ENCODE measurements around the gene ANXA6.
"Not testable (repeated sequence)": the region's sequence is repeated elsewhere in the genome, so short reads cannot be mapped to it uniquely, and the experiment has no call there.

ANXA6 gene

DNA sequence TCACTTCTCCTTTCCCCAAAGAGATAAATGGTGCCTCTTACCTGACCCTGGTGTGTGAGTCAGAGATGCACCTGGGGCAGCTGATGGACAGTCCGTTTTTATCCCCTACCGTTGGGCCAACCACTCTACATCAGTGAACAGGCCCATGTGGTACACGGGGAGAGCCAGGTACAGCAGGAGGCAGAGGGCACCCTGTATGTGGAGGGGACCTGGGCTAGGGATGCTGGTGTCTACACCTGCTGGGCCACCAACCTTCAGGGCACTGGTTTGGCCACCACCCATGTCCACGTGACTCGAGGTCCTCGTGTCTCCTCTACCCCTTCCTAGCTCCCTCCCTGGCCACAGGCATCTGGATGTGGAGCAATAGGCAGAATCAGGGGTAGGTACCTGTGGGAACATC is 22.7 kb upstream of the ANXA6 start:
- no peak for DNase-seq

DNA sequence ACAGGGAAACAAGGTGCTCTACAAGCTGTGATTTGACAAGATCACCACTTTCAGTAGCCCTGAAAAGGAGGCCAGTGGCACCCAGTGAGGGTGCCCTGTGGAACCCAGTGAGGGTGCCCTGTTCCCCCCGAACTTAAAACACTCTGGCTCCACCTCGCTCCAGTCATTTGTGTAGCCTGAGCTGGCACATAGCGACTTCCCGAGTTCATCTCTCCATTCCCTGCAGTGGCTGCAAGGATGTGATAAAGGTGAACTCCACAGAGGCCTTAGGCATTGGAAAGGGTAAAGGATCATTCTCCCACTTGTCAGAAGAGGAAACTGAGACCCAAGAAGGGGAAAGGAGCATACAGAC is 21.9 kb upstream of the ANXA6 start:
- no peak for DNase-seq

DNA sequence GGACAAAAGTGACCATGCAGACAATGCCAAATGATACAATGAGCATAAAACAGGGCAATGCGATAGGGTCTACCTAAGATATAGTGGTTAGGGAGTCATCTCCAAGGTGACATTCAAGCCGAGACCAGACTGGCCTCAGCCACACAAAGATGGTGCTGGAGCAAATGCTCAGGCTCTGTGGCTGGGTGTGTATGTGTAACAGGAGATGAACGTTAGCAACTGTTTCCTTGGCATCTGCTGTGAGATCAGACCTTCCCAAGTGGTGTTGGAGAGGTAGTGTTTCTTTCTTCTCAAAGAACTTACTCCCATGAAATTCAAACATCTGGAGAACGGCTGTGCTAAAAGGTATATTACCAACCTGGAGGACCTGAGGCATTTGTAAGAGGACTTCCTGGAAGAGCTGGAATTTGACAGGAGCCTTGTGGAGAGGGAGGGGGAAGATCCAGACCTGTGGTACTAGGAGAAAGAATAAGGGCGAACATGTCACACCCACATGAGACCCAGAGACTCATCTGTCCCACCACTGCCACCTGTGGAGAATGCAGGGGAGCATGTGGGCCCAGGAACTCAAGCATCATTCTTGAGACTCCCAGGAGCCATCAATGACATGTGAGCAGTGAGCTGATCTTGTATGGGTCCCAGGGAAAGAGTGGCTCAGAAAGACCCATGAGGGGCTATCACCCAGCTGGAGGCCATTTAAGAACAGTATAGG is 21.4 kb upstream of the ANXA6 start:
- no peak for DNase-seq

DNA sequence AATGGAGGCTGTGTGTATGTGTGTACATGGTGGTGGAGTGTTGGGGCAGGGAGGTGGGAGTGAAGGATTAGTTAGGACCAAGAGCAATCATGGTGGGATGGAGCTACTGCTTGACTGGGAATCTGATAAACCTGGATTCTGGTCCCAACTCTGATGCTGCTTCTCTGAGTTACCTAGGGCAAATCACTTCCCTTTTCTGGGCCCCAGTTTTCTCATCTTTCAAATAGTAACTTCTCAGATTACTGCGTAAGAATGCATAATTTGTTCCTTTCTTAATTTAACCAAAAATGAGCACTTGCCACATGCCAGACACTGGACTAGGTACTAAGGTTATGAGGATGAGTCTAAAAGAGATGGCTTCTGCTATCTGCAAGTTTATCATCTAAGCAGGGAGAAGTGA is 20.8 kb upstream of the ANXA6 start:
- DNase-seq = no peak

DNA sequence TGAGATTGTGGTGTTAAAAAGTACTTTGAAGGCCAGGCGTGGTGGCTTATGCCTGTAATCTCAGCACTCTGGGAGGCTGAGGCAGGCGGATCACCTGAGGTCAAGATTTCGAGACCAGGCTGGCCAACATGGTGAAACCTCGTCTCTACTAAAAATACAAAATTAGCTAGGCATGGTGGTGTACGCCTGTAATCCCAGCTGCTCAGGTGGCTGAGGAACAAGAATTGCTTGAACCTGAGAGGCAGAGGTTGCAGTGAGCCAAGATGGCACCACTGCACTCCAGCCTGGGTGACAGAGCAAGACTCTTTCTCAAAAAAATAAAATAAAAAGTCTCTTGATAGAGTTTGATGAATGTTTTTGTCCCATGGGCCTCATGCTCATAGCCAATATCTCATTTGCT is 18.7 kb upstream of the ANXA6 start:
- not testable (repeated sequence) for DNase-seq

DNA sequence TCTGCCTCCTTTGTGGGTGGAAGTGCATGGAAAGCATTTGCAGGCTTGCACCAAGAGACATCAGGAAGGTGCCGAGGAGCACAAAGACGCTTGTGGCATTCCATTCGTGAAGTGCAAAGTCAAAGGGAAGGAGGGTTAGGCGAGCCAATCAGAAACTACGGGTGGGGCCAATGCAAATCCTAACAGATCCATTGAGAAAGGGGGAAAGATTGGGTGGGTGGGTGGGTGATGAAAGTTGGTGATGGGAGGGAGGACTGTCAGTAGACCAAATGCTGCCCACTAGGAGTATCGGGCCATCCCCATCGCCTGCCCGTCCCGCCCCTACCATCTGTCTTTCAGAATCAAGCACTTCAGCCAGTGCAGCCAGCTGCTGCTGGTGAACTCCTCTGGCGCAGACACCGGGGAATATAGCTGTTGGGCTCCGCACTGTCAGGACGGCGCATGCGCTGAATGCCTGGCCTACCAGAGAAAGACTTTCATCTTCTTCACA is 17.1 kb upstream of the ANXA6 start:
- DNase-seq = no peak

DNA sequence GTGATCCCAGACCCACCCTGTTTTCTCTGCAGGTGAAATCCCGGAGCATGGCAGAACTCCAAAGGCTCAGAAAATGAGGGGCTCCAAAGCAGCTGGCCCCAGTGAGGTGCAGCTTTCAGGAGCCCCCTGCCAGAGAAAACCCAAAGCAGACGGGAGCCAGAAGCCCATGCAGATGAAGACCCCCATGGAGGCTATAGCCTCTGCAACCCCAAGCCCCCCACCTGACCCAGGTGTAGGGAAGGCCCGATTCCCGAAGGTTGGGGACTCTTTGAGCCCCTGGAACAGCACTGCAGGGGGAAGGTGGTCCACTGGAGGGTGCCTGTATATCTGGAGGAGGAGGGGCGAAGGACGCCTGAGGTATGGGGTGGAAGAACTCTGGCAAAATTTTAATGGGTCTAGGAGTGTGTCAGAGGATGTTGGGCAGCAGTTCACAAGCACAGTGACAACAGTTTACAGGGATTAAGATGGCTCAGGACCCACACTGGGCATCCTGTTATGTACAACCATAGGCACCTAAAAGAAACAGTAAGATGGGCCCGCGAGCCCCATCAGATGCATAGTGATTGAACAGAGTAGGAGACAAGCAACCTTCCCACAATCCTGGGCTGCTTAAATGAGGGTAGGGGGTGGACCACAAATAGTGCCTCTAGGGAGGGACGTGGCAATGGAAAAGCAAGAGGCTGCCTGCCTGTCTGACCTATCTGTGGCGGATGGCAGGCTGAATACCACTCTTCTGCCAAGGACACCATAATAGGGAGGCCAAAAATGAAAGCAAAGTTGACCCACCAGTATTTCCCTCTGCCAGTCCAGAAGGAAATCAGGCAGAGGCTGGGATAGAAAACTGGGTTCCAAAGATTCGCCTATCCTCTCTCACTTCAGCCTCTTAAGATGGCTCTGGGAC is 16.4 kb upstream of the ANXA6 start:
- no peak for DNase-seq

DNA sequence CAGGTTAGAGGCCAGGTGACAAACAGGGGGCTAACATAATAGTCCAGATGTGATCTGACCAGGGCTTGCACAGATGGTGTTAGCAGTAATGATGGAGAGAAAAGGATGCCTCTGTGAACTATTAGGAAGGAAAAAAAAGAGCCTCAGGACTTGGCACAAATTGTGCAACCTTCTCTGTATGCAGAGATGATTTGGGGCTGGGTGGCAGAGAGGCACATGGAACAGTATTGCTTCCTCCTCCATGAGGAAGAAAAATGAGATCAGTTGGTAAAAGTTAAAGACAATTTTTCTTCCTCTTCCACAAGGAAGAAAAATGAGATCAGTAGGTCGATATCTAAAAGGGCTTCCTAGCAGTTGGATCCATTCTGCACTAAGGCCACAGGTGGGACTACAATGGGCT is 13.9 kb upstream of the ANXA6 start:
- no peak for DNase-seq

DNA sequence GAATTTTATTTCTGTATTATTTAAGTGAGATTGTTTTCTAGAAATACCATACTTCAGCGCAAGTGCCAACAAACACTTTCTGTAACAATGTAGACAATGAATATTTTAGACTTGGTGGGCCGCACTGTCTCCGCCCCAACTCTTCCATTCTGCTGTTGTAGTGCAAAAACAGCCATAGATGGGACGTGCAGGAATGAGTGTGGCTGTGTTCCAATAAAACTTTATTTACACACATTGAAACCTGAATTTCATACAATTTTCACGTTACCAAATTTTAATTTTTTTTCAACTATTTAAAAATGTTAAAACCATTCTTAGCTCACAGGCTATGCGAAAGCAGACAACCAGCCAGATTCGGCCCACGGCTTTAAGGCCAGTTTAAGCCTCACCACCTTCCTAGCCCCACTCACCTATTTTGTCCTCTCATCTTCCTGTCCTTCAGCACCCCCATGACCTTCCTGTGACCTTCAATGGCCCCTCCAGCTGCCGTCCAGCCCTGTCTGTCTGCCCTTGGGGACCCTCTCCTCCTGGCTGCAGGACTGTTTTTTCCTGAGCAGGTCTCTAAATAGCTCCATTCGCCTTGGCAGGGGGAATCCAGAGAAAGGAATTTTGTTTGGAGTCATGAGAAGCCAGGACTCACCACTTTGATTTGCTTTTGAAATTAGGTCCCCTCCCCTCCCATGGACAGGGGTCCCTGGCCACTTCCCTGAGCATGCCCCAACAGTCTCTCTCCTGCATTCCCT is 11.2 kb upstream of the ANXA6 start:
- DNase-seq = no peak

DNA sequence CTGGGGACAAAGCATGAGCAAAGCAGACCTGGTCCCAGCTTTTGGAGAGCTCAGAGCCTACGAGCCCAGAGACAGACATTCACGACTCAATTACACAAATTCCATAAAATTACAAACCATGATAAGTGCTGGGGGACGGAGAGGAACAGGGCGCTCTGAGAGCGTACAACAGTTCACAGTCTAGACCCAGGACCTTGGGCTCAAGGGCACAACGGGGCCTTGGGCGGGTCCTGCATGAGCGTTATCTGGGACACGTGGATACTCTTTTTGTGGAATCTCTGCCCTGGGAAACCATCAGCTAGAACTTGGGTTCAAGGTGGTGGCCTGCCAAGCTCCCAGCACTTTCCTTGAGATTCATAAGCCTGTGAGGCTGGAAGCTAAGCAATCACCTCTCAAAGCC is 9.4 kb upstream of the ANXA6 start:
- DNase-seq = no peak

DNA sequence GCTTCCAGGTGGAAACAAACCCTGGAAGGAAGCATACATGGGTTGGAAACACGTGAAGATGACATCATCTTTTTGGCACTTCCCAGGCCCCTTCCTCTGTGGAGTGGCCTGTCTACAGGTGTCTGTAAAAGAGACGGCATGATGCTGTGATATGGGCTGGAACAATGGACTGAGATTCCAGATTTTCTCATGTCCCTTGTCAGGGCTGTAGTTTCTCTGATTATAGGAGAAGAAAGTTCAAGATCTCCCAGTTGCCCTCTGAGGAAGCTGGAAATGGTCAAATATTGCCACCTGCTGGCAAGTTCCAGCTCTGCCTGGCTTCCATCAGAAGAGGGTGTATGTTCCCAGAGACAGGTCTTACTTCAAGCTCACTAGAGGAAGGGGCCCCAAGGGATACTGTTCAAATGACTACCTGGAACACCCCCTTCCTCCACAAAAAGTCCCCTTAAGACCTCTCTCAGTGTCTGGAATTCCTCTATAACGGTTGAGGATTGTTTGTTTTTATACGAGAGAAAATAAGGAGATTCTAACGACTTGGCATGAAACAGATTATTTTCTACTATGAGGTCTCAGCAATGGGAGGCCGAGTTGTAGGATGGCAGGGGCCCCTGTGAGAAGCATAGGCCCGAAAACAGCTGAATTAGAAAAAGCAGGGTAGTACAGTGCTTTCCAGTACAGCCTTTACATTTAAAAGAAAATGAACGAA is 7.3 kb upstream of the ANXA6 start:
- peak; percentile 71 for DNase-seq

DNA sequence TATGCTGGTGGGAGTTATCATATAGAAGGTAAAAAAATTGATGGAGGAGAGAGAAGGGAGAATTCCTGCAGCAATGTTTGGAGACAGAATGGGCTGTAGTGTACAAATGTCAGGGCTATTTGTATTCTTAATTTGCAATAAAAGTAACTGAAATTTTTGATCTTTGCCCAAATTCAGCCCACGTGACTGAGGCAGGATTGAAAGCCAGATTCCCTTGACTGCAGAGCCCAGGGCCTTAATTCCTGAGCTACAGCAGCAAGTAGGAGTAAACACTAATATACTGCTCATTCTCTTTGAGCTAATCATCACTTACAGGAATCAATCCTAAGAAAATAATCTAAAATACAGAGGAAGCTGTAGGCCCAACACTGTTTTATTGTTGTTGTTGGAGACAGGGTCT is 5.2 kb upstream of the ANXA6 start:
- no peak for DNase-seq

DNA sequence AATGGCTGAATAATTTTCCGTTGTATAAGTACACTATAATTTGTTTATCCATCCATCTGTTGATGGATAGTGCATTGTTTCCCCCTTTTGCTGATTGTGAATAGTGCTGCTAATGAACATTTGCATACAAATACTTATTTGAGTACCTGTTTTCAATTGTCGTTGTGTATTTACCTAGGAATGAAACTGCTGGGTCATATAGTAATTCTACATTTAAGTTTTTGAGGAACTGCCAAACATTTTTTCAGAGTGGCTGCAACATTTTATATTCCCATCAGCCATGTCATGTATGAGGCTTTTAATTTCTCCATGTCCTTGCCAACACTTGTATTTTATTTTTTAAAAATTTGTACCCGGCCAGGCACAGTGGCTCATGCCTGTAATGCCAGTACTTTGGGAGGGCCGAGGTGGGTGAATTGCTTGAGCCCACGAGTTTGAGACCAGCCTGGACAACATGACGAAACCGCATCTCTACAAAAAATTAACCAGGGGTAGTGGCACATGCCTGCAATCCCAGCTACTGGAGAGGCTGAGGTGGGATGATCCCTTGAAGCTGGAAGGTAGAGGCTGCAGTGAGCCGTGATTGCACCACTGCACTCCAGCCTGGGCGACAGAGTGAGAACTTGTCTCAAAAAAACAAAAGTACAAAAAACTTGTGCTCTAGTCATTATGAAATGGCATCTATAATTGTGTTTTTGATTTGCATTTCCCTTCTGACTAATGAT is 2.2 kb upstream of the ANXA6 start:
- no peak for DNase-seq

DNA sequence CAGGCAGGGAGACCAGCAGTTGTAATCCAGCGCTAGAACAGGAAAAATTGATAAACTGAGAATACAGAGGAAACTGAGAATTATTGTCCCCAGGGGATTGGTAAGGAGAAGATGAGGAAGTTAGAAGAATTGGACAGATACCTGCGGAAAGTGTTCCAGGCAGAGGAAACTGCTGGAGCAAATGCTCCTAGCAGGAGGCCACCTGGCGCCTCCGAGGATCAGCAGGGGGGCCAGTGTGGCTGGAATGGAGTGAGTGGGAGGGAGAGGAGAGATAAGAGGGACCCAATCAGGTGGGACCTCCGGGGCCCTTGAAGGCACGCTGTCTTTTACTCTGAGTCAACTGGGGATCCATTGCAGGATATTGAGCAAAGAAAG is 695 bp upstream of the ANXA6 start:
- DNase-seq = no peak

DNA sequence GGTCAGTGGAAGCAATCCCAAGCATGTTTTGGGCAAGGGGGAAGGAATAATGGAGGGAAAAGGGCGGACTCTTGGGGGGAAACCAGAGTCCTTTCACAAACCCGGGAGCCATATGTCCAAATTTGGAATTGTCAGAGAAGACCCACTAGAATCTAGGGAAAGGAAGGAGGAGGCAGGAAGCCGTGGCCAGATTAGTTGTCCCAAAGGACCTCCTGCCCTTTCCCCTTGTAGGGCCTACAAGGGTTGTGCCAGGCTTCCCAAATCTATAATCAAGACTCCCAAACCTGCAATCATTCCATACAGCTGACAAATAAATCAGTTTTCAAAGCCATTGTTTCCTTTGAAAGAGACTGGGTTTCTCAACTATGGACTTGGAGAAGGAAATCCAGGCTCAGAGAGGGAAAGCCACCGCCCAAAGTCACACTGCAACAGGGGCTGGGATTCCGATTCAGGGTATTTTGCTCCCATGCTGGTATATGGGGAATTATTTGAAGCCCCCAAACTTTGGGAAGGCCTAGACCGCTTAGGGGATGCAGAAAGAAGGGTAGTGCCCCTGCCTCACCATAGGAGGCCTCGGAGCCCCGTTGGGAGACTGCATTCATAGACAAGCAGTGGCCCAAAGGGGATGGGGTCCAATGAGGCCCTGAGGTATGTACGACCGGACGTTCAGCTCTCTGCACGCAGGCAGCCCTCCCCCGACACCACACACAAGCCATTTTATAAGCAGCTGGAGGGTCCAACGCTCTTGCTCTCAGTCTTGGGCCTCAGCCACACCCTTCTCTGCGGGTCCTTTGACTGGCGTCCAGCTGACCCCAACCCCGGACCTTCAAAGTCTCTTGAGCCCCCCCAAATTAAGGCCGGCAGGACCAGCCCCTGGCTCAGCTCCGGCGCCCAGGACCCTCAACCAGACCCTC is 815 bp downstream of the ANXA6 start:
- DNase-seq = no peak

DNA sequence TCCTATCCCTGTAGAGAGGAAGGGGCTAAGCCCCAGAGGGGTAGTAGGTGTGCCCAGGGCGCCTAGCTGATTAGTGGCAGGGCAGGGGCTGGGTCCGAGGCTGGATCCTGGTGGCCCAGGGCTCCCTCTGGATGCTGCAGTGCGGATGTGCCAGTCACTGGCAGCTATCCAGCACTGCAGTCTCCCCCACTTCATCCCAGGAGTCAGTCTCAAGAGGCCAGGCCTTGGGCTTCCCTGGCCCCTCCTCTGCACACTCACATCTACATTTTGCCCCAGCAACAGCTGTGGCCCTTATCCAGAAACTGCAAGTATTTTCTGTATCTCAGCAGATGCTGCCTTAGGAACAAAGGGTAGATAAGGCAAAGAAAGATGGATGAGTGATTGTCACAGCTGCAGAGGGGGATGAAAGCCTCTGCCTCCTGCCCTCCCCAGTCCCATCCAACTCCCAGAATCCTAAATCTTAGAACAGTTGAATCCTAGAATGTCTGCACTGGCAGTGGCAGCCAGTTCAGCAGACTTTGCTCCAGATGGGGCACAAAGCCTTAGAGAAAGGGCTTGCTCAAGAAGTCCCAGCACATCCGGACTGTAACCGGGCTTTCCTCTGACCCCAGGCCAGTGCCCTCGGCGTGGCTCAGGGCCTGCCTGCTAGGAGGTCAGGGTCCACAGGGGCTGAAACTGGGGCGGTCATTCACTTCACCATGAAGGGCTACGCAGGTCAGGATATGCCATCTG is 1.6 kb downstream of the ANXA6 start:
- DNase-seq = no peak

DNA sequence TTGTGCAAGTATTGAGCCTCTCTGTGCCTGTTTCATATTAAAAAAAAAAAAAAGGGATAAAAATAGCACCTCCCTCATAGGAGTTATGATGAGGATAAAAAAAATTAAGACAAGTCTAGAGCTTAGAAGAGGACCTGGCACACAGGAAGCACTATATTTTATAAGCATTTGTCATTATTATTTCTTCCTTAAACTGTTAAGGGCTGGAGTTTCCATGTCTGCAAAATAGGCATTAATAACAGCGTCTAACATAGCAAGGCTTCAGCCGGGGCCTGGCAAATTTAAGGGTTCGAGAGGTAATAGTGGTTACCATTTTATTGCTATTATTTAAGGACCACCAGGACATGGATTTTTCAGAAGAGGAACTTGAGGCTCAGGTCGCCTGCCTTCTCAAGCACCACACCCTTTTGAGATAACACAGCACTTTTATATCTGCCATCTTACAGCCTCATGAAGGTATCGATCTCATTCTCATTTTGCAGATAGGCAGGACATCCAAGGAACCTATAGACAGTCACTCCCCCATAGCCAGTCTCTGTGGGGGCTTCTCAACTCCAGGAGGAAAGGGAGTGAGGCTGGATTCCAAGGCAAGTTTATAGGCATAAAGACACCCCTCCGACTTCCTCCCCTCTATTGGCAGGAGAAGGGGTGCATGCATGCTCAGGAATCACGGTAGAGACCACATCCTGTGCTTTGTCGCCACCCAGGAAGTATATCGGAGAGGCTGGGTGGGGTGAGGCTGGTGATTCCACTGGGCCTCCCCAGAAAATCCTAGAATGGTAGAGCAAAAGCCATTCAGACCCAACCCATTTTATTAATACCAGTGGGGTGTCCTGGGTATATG is 2.4 kb downstream of the ANXA6 start:
- DNase-seq = peak; percentile 61

DNA sequence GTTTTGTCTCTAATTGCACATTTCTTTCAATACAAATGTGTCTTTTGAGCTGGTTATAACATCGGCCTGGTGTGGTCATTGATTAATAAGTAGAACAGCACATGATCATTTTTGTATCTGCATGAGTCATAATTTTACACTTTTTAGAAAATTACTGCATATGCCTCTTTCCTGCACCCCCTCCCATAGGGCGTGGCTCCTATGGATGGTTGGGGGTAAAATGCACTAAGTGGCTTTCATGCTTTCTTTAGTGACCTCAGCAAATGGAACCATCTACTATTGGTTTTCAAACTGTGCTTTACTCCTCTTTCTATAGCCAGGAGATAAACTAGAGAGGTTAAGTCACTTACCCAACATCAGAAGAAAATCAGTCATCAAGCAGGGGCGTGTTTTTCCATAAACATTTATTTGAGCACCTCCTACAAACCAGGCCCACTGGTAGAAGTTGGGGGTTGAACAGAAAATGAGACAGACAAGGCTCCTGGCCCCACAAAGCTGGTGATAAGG is 3.8 kb downstream of the ANXA6 start:
- no peak for DNase-seq

DNA sequence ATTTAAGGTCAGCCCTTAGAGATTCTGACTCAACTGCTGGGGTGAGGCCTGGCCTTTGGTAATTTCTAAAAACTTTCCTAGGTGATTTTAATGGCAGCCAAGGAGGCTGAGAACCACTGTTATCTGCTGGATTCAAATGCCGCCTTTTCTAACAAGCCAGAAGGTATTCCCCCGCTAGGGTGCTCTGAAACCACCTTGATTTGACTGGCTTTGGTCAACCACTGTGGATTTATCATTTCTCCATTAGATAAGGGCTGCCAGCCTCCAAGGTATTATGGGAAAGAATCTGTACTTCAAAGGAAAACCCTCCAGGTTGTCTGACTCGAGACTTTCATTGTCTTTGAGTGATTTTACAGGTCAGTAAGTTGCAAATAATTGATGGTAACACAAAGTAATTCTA is 4.3 kb downstream of the ANXA6 start:
- no peak for DNase-seq
